Hypothalamus (tissue), 51 donors: ENCODE results near the gene MYO5B.

Source experiments
- DNase-seq, 51 donors: peaks; one replicate each; lab custom pipeline; 2025; lab: John Stamatoyannopoulos, UW

Gene MYO5B

GRCh38 chr18:50190236-50190635, 4.7 kb downstream of the MYO5B start:
- DNase-seq: peak in 1 of 51 donors; percentile 10

DNA sequence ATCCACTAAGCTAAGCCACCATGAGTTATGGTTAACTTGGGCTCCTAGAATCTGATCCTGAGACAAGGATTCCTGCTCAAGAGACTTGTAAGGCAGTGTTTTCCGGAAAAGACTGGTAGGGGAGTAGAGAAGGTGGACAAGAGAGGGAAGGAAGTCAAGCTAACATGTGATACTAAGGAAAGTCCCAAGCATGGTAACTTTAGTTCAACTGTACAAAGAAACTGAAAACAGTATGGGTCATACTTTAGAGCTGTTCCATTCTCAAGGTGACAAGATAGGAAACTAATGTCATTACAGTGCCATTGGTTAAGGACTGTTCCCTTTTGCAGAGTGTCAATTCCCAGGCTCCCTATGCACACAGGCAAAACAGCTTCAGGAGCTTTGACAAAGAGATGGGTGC, 5.8 kb downstream of the MYO5B start:
- DNase-seq: no peak

DNA sequence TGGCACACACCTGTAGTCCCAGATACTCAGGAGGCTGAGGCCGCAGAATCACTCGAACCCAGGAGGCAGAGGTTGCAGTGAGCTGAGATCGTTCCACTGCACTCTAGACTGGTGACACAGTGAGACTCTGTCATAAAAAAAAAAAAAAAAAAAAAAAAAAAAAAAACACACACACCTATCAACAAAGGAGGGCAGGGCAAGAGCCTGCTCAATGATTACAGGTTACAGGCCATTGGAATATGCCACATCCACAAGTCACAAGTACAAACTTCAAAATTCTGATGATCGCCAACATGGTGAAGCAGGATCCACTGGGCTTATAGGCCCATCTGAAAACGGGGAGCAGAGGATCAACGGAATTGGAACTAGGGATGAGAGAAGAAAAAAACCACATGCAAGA, 6.3 kb downstream of the MYO5B start:
- DNase-seq: no peak

DNA sequence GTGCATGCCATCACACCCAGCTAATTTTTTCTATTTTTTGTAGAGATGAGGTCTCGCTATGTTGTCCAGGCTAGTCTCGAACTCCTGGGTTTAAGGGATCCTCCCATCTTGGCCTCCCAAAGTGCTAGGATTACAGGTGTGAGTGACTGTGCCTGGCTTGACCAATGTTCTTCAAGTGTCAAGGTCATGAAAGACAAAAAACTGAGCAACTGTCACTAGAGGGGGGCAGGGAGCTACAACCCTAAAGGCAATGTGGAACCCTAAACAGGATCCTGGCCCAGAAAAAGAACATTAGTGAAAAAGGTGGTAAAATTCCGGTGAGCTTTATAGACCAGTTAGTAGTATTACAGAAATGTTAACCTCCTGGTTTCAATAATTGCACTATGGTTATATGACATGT, 7.3 kb downstream of the MYO5B start:
- DNase-seq: no peak

- no peak for DNase-seq
Measured at GRCh38 chr18:50186385-50186784, 8.6 kb downstream of the MYO5B start.

DNA sequence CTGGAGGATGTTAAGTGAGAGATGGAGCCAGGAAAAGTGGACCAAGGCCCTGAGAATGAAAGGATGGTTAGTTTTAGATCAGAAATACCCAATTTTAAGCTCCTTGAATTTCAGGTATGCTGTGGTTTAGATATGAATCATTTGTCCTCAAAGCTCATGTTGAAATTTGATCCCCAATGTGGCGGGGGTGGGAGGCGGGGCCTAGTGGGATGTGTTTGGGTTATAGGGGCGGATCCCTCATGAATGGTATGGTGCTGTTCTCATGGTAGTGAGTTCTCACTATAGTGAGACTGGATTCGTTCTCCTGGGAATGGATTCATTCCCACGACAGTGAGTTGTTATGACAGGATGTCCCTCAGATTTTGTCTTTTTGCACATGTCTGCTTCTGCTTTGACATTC, 11.4 kb downstream of the MYO5B start:
- no peak for DNase-seq

DNA sequence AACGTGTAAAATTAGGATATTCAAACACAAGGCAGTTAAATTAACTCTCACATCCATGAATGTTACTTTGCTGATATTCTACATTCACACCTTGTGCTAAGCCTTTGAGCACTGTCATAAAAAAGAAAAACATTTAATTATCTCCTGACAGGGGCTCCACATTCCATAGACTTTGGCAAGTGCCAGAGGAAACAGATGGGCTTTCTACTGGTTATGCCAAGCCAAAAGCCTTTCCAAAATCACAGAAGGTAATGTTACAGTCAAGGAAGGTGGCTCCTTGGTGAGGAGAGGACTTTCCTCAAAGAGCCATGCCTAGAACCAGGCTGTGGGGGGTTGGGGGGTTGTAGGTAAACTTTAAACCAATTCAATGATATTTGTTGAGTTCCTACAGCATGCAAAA, 12.4 kb downstream of the MYO5B start:
- no peak for DNase-seq

DNA sequence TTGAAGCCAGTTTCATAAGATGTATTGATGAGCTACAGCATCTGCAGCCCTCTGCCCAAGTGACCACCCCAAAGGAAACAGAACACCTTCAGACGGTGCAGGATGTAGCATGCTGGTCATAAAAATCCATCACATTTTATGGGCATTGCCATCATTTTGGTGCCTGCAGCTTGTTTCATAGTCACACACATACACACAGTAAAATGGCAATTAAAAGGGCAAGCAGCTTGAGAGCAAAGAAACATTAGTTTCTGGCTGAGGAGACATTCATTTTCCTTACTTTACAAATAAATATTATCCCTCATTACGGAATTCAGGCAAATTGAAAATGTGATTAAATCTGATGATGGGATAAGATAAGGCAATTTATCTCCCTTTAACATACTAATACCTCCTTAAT, 13.4 kb downstream of the MYO5B start:
- no peak for DNase-seq

GRCh38 chr18:50179465-50179864, 15.5 kb downstream of the MYO5B start:
- DNase-seq: no peak

- DNase-seq: no peak
Measured at GRCh38 chr18:50177294-50177992, 17.5 kb downstream of the MYO5B start.

DNA sequence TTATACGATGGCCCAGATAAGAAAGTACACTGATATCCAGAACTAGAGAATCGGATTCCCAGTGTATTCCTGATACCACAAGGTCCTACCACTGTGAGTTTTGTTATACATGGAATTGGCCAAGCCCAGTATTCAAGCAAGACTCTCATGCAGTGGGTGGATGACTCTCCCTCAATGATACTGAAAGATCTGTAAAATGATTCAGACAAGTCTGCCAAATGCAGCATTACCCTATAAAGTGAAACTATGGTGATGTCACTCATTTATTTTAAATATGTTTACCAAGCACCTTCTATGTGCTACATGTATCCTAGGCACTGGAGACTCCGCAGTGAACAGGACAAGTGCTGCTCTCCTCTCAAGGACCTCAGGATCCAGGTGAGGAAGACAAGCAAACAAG, 22.6 kb downstream of the MYO5B start:
- DNase-seq: no peak

DNA sequence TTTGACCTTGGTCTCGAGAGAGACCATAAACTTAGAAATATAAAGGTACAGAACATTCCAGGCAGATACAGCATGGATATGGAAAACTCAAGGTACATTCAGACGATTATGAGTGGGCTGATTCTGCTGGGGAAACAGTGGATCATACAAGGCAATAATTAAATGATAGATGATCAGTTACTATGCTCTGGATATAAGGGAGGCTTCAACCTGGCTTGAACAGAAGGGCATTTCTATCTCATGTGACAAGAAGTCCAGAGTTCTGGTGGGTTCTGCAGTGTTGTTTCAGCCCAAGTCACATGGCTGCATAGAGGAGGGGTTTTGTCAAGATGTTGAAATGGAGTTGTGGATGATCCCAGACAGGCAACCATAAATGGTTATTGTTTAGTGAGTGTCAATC, 23.5 kb downstream of the MYO5B start:
- no peak for DNase-seq

DNA sequence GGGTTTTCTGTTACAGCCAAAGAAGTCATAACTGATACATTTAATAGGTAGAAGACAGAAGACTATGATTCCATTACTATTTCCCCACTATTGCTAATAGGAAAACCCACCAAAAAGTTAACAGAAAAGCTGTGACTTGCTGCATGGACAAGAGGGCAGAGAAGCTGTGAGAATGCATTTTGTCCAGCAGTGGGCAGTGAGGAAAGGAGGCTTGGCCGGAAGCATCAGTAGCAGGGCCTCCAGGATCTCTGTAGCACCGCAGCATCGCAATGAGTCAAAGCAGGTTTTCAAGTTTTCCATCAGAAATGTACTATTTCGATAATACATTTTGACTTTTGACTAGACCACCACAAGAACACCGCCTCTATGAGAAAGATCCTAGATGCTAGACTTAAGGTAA, 24.9 kb downstream of the MYO5B start:
- no peak for DNase-seq

DNA sequence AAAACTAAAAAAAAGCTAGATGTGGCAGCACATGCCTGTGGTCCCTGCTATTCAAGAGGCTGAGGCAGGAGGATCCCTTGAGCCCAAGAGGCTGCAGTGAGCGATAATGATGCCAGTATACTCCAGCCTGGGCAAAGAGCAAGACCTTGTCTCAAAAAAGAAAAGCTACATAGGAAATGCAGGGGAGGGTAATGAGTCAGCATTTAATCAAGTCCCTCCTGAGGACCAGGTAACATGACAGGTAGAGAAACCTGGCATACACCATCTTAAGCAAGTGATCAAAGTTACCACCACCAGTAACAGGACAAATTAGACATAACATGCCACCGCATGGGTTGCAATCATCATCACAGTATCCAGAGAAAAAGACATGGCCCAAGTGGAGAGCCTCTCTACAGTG, 25.8 kb downstream of the MYO5B start:
- no peak for DNase-seq

- DNase-seq: no peak
Measured at GRCh38 chr18:50167966-50168365, 27.0 kb downstream of the MYO5B start.

GRCh38 chr18:50166901-50167300, 28.0 kb downstream of the MYO5B start:
- DNase-seq: no peak

- DNase-seq: no peak
Measured at GRCh38 chr18:50163505-50163904, 31.4 kb downstream of the MYO5B start.

DNA sequence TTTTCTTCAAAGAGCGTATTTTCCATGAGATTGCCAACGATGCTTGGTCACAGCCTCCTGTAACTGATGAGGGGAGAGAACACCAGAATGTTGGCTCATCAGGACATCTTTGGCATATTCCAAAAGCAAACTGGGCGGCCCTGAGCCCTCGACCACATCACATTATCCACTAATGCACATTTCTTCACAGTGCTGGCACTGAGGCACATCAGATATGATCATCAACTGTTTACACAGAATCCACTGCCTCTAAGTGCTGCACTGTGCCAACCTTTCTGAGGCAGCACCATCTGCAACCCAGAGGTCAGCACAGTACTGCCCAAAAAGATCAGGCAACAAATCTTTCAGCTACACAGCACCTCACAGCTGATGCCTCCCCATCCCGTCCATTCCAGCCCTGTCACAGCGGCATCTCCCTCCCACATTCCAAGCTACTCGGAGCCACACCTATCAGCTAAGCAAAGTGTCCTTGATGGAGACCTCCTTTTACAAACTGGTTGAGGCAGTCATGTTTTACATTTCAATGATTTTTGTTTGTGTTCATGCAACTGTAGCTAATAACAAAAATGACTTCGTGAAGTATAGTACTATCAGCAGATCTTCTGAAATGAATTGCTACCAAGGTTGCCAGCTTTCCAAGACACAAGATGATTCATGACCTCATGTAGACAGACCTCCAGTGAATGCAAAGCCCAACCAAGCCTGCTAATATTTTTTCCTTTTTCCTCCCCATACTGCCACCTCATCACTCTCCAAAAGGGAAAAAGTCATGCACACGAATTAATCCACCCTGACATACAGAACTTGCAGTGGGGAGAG, 32.3 kb downstream of the MYO5B start:
- no peak for DNase-seq

GRCh38 chr18:50161597-50162205, 33.2 kb downstream of the MYO5B start:
- DNase-seq: no peak

- no peak for DNase-seq
Measured at GRCh38 chr18:50159654-50160046, 35.3 kb downstream of the MYO5B start.

DNA sequence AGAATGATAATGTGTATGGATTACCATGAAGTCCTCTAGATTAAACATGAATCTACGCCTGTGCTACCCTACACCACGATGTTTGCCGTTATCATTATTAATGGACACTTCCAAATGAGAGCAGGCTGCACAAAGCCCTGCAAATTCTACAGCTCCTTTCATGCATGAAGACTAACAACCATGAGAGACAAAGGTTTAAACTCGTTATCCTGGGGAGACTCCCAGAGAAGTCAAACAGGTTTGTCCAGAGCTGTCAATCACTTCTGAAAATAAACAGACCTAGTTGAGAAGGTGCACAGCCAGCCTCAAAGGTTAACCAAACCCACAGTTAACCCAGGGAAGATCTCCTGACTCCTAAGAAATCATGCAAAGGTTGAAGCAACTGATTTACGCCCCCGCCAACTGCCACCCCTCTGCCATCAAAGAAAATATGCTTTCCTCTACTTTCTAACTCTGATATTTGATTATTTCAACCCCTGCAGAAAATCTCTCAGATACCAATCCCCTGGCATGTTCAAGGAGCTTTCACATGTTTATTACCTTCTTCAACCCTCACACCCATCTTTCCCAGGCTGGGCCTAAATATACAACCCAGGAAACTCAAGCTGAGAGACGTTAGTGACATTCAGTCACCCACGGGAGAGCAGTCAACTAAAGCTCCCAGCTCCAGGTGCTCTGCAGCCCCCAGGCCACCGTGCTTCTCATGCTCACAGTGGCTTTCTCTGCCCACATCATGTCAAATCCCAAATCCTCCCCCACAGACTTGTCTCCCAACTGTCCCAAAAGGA, 35.9 kb downstream of the MYO5B start:
- no peak for DNase-seq
